GM23338 (cell line): ENCODE data around the gene ATG4C. TPM values are rescaled to one million over a fixed set of nuclear protein-coding genes. Genes with fewer than 3 reads are reported as not detected.

Experiments used
- ATAC-seq: fragments of 200-7000 bp; cut with Tn5 transposase; 3 replicates; pipeline ENCODE4 v1.9.1; 2020
- DNase-seq: peaks from one replicate; pipeline ENCODE4 v3.0.0-alpha.2; 2015; ENCODE audit warnings: low spot score
- H2AFZ ChIP-seq: fragments of 200-600 bp; sonication (generic); 2 replicates; pipeline ENCODE4 v1.8.0; 2016; ENCODE audit warnings: antibody characterized with exemption, mild to moderate bottlenecking, moderate library complexity
- H3F3A ChIP-seq: fragments of 200-600 bp; sonication (generic); replicated peaks from 2 replicates; pipeline ENCODE4 v1.8.0; 2017; ENCODE audit warnings: antibody characterized with exemption, mixed run types, low read depth
- H3K27ac ChIP-seq: fragments of 200-600 bp; sonication (generic); 2 replicates; pipeline ENCODE4 v1.6.1; 2016; ENCODE audit warnings: low read depth
- H3K27me3 ChIP-seq: fragments of 200-600 bp; sonication (generic); 2 replicates; pipeline ENCODE4 v1.8.0; 2016; ENCODE audit warnings: mild to moderate bottlenecking, mixed run types, moderate library complexity; ENCODE audit not compliant: insufficient read depth
- H3K36me3 ChIP-seq: fragments of 200-600 bp; sonication (generic); 2 replicates; pipeline ENCODE4 v1.8.0; 2016; ENCODE audit warnings: mild to moderate bottlenecking; ENCODE audit not compliant: insufficient read depth
- H3K4me1 ChIP-seq: fragments of 200-600 bp; sonication (generic); 2 replicates; pipeline ENCODE4 v1.8.0; 2016; ENCODE audit warnings: mild to moderate bottlenecking, moderate library complexity; ENCODE audit not compliant: insufficient read depth
- H3K4me2 ChIP-seq: fragments of 200-600 bp; sonication (generic); 2 replicates; pipeline ENCODE4 v1.7.1; 2017; ENCODE audit warnings: mixed run types
- H3K4me3 ChIP-seq: fragments of 200-600 bp; sonication (generic); 2 replicates; pipeline ENCODE4 v1.6.1; 2016; ENCODE audit warnings: mixed run types
- H3K79me2 ChIP-seq: fragments of 200-600 bp; sonication (generic); replicated peaks from 2 replicates; pipeline ENCODE4 v1.8.0; 2017; ENCODE audit warnings: mild to moderate bottlenecking; ENCODE audit not compliant: insufficient read depth
- H3K9me2 ChIP-seq: fragments of 200-600 bp; sonication (generic); 2 replicates; pipeline ENCODE4 v1.8.0; 2017; ENCODE audit not compliant: insufficient read depth
- H4K20me1 ChIP-seq: fragments of 200-600 bp; sonication (generic); replicated peaks from 2 replicates; pipeline ENCODE4 v1.8.0; 2017; ENCODE audit warnings: mild to moderate bottlenecking; ENCODE audit not compliant: insufficient read depth
- H3K27ac Mint-ChIP-seq: 2 replicates; pipeline ENCODE4 v1.8.0; 2020; ENCODE audit warnings: inconsistent platforms, mild to moderate bottlenecking, moderate library complexity, mixed read lengths
- H3K27me3 Mint-ChIP-seq: 3 replicates; pipeline ENCODE4 v1.8.0; 2022; ENCODE audit warnings: low read depth, mild to moderate bottlenecking, moderate library complexity, mixed read lengths, inconsistent platforms; ENCODE audit not compliant: insufficient read depth, poor library complexity
- H3K36me3 Mint-ChIP-seq: 3 replicates; pipeline ENCODE4 v1.8.0; 2021; ENCODE audit warnings: low read depth, mild to moderate bottlenecking, inconsistent platforms, moderate library complexity, mixed read lengths
- H3K4me1 Mint-ChIP-seq: 3 replicates; pipeline ENCODE4 v1.8.0; 2020; ENCODE audit warnings: mild to moderate bottlenecking, inconsistent platforms, mixed read lengths
- H3K4me3 Mint-ChIP-seq: 3 replicates; pipeline ENCODE4 v1.8.0; 2021; ENCODE audit warnings: moderate library complexity, mild to moderate bottlenecking, inconsistent platforms, mixed read lengths
- H3K9me3 Mint-ChIP-seq: 3 replicates; pipeline ENCODE4 v1.8.0; 2020; ENCODE audit warnings: moderate library complexity, mild to moderate bottlenecking, inconsistent platforms, mixed read lengths
- CTCF ChIP-seq, 2 experiments: fragments of 200-600 bp in 1 of 2; sonication (generic) in 1 of 2; conservative IDR thresholded peaks; 2 replicates each; pipeline versions ENCODE4 v1.5.1 to v1.6.1; 2016 to 2017; ENCODE audit warnings: antibody characterized with exemption in 2 of 2, low read depth in 2 of 2, mild to moderate bottlenecking in 2 of 2, moderate library complexity in 1 of 2
- POLR2AphosphoS5 ChIP-seq: IDR thresholded peaks from 2 replicates; pipeline ENCODE4 v1.6.1; 2016; ENCODE audit warnings: antibody characterized with exemption, low read depth
- polyA plus RNA-seq: library from polyadenylated mRNA; unstranded; fragments of >200 nt; fragmentation: Nextera tagmentation; extraction: Ambion mirVana; gene quantifications from 2 replicates; pipeline ENCODE4 v1.2.1, GENCODE V29; 2016
- total RNA-seq: library from RNA; depleted of rRNA; stranded (reverse); fragments of >200 nt; shearing (Covaris generic); gene quantifications from 2 replicates; pipeline ENCODE4 v1.2.3, GENCODE V29; 2014; rRNA removed

The ATG4C gene
- total and polyA plus RNA-seq, 2 experiments from 2014 or later, result 15.7 to 18.6 TPM

- H3K4me3 Mint-ChIP-seq, result no peak overlapping the region
- DNase-seq, result peak; percentile 44
- no peaks in the 10 kb centered on the region; the same call in 2 of the 3 replicates for H3K4me1 Mint-ChIP-seq
Observed at GRCh38 chr1:62912028-62912638, 128.2 kb downstream of the ATG4C start.

More at GRCh38 chr1:62912028-62912638, 128.2 kb downstream of the ATG4C start:
- TF ChIP-seq CTCF (conservative IDR thresholded peaks at IDR 0.05; ENCODE audit: low read depth in 2 of 2), result peak; percentile 83 to 98
- TF ChIP-seq POLR2AphosphoS5, result no peak
- Histone ChIP-seq H3F3A (no peaks in the 10 kb centered on the region), H3K27ac (no peak overlapping the region), H4K20me1 (no peaks in the 10 kb centered on the region), H3K4me2 (no peak overlapping the region), H2AFZ (no peak overlapping the region), H3K36me3 (no peaks in the 10 kb centered on the region), H3K9me2 (no peaks in the 10 kb centered on the region), H3K4me3 (no peak overlapping the region), H3K4me1 (0 out of 2 replicates have a peak, but pooled peaks cover 2% of the 10 kb centered on the region), H3K27me3 (no peaks in the 10 kb centered on the region), H3K79me2 (no peaks in the 10 kb centered on the region)
- no peaks in the 10 kb centered on the region for H3K36me3 Mint-ChIP-seq
- H3K27ac Mint-ChIP-seq, result no peak overlapping the region
- H3K27me3 Mint-ChIP-seq, result no peaks in the 10 kb centered on the region
- no peak; the same call in 2 of the 3 replicates for ATAC-seq
- no peaks in the 10 kb centered on the region for H3K9me3 Mint-ChIP-seq

Other genes starting within 250 kb of the ATG4C start
- gene ANGPTL3, start 186.6 kb upstream of the ATG4C start, total RNA-seq, result not detected in 2 replicates
- 0.10 and 0.16 TPM in 2 replicates for gene ANGPTL3, start 186.6 kb upstream of the ATG4C start, polyA plus RNA-seq
- gene DOCK7, start 95.7 kb upstream of the ATG4C start, total RNA-seq, result 37.3 and 37.4 TPM in 2 replicates
- 11.9 and 20.5 TPM in 2 replicates for gene DOCK7, start 95.7 kb upstream of the ATG4C start, polyA plus RNA-seq